Measurements from ENCODE around the gene TGFBR2. TPM values are rescaled to one million over a fixed set of nuclear protein-coding genes. Genes with fewer than 3 reads are reported as not detected.
A peak's percentile ranks its signal among the peaks of the same experiment; 100 is the strongest.

Gene TGFBR2
- total and polyA plus RNA-seq, 4 donors, result 13.9 to 61.2 (median 33.7) TPM

DNA sequence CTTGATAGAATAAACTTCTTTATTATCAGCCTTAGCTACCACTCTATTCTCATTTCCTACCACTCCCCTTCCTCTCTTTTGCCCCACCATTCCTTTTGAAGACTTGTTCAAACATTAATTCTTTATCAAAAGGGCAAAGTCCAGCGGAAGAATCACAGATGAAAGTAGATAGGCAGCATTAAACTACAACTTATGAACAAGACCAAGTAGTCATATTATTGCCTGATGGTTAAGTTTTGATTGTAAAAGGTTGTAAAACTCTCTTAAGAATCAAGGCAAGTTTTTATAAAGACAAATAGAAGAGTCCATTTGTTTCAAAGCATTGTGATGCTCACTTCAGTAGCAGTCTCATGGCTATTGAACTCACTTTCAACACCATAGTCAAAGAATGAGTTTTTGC is 22.4 kb upstream of the TGFBR2 start:
- Histone ChIP-seq H3K27me3 (ENCODE audit: control insufficient read depth in 4 of 4, insufficient read depth in 4 of 4, low read length in 3 of 4) (no peaks in the 10 kb centered on the region), H3K9ac (ENCODE audit: low read depth in 1 of 2, low read length in 2 of 2) (no peak overlapping the region), H3K4me1 (ENCODE audit: control insufficient read depth in 4 of 4, insufficient read depth in 4 of 4, low read length in 3 of 4) (peaks cover 0 to 6% (median 1%) of the 10 kb centered on the region in 4 donors), H3K9me3 (ENCODE audit: control insufficient read depth in 4 of 4, low read length in 3 of 4) (no peaks in the 10 kb centered on the region), H3K36me3 (ENCODE audit: control insufficient read depth in 4 of 4, insufficient read depth in 3 of 4, low read depth in 1 of 4, low read length in 3 of 4) (no peaks in the 10 kb centered on the region), H3K27ac (ENCODE audit: low read depth in 1 of 2, low read length in 2 of 2) (no peak overlapping the region), H3K4me3 (ENCODE audit: low read depth in 1 of 3, low read length in 3 of 3) (no peak overlapping the region)
- no peak for DNase-seq (ENCODE audit: low spot score)
- TF ChIP-seq HNF4A (conservative IDR thresholded peaks at IDR 0.05) (peak; percentile 70 to 85), RAD21 (IDR thresholded peaks at IDR 0.05) (peak in 1 of 2 donors; percentile 28), REST (IDR thresholded peaks at IDR 0.05) (peak; percentile 21), EGR1 (IDR thresholded peaks at IDR 0.05; ENCODE audit: low read depth in 2 of 2) (no peak), RXRA (IDR thresholded peaks at IDR 0.05) (peak in 1 of 2 donors; percentile 29), TAF1 (conservative IDR thresholded peaks at IDR 0.05) (no peak), SP1 (IDR thresholded peaks at IDR 0.05) (peak; percentile 78), HNF4G (IDR thresholded peaks at IDR 0.05) (peak; percentile 61)
- TF ChIP-seq, protein P1, sequence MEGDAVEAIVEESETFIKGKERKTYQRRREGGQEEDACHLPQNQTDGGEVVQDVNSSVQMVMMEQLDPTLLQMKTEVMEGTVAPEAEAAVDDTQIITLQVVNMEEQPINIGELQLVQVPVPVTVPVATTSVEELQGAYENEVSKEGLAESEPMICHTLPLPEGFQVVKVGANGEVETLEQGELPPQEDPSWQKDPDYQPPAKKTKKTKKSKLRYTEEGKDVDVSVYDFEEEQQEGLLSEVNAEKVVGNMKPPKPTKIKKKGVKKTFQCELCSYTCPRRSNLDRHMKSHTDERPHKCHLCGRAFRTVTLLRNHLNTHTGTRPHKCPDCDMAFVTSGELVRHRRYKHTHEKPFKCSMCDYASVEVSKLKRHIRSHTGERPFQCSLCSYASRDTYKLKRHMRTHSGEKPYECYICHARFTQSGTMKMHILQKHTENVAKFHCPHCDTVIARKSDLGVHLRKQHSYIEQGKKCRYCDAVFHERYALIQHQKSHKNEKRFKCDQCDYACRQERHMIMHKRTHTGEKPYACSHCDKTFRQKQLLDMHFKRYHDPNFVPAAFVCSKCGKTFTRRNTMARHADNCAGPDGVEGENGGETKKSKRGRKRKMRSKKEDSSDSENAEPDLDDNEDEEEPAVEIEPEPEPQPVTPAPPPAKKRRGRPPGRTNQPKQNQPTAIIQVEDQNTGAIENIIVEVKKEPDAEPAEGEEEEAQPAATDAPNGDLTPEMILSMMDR (IDR thresholded peaks at IDR 0.05; ENCODE audit: low read depth, low read length, missing input control), result no peak
- TF ChIP-seq, protein P2, sequence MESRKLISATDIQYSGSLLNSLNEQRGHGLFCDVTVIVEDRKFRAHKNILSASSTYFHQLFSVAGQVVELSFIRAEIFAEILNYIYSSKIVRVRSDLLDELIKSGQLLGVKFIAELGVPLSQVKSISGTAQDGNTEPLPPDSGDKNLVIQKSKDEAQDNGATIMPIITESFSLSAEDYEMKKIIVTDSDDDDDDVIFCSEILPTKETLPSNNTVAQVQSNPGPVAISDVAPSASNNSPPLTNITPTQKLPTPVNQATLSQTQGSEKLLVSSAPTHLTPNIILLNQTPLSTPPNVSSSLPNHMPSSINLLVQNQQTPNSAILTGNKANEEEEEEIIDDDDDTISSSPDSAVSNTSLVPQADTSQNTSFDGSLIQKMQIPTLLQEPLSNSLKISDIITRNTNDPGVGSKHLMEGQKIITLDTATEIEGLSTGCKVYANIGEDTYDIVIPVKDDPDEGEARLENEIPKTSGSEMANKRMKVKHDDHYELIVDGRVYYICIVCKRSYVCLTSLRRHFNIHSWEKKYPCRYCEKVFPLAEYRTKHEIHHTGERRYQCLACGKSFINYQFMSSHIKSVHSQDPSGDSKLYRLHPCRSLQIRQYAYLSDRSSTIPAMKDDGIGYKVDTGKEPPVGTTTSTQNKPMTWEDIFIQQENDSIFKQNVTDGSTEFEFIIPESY (IDR thresholded peaks at IDR 0.05), result no peak
- WGBS, result 82% methylated on average over 1 of the region's 1 CpG

DNA sequence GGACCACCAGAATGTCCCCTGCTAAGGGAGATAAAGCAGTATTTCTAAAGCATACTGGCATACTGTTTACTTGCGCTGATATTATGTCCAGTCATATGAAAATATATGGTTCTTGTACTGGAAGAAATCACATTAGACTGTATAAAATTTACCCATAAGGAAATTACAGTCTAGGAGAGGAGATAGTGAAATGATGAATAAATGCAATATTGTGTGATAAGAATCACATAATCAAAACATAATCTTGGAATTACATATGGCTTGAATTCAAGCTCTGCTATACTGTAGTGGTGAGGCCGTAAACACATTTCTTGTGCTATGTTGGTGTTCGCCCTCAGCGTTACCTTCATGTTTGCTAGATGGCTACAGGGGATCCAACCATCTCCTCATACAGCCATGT is 20.7 kb upstream of the TGFBR2 start:
- Histone ChIP-seq H3K9me3 (ENCODE audit: control insufficient read depth in 4 of 4, low read length in 3 of 4) (no peaks in the 10 kb centered on the region), H3K27ac (ENCODE audit: low read depth in 1 of 2, low read length in 2 of 2) (no peak overlapping the region), H3K4me1 (ENCODE audit: control insufficient read depth in 4 of 4, insufficient read depth in 4 of 4, low read length in 3 of 4) (peaks cover 0 to 6% (median under 1%) of the 10 kb centered on the region in 4 donors), H3K27me3 (ENCODE audit: control insufficient read depth in 4 of 4, insufficient read depth in 4 of 4, low read length in 3 of 4) (no peaks in the 10 kb centered on the region), H3K36me3 (ENCODE audit: control insufficient read depth in 4 of 4, insufficient read depth in 3 of 4, low read depth in 1 of 4, low read length in 3 of 4) (no peaks in the 10 kb centered on the region), H3K4me3 (ENCODE audit: low read depth in 1 of 3, low read length in 3 of 3) (no peak overlapping the region), H3K9ac (ENCODE audit: low read depth in 1 of 2, low read length in 2 of 2) (no peak overlapping the region)
- no peak for TF ChIP-seq JUND (IDR thresholded peaks at IDR 0.05)
- TF ChIP-seq, protein P3, sequence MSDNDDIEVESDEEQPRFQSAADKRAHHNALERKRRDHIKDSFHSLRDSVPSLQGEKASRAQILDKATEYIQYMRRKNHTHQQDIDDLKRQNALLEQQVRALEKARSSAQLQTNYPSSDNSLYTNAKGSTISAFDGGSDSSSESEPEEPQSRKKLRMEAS (IDR thresholded peaks at IDR 0.05), result no peak
- no peak for DNase-seq (ENCODE audit: low spot score)
- WGBS, result 97% methylated on average over 4 of the region's 4 CpGs
